Pons (tissue), 1 donor: ENCODE data around the gene MAP3K4.
A peak's percentile ranks its signal among the peaks of the same experiment; 100 is the strongest.
"Not testable (repeated sequence)": the region's sequence is repeated elsewhere in the genome, so short reads cannot be mapped to it uniquely, and the experiment has no call there.

Experiments
- DNase-seq: peaks from one replicate; pipeline ENCODE4 v3.0.0-alpha.2; 2016; ENCODE audit warnings: low spot score

The MAP3K4 gene

GRCh38 chr6:160972594-160972993 is 19.0 kb upstream of the MAP3K4 start:
- DNase-seq, result not testable (repeated sequence)

DNA sequence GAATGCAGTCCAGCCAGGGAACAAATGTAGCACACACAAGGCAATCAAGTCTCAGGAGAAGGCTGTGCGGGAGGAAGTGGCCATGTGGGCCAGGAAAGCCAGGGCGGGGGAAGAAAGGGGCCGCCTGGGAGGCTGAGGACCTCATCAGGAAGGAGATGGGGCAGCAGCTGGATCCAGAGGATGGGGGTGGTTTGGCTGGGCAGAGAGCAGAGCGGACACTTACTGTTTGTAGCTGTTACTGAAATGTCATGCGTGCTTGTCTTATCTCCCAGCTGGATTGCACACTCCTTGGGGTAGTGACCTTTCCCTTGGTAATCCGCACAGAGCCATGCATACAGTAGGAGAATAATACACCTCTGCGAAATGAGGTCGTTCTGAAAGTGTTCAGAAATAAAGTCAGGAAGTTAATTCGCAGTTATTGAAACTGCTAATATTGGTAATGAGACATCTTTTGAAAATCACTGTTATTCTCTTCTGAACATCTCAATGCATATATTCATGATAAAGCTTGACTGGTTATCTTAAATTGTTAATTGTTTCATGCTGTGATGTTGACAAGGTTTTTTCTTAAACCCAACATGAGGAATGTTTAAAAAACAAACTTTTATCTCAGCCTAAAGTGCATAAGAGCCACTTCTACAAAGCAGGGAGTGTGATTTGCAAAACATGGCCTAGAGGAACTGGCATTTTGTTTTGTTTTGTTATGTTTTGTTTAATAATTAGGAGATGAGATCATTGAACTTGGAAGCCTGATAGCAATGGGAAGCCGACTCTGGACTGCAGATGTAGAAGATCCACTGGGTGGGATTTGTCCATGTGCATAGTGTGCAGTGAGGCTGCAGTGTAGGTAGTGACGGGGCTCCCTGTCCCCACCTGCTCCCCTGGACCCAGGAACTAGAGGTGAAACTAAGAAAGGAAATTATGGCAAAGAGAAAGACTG is 18.0 kb upstream of the MAP3K4 start:
- DNase-seq, result no peak

- no peak for DNase-seq
Measured at GRCh38 chr6:160974304-160974771, 17.2 kb upstream of the MAP3K4 start.

DNA sequence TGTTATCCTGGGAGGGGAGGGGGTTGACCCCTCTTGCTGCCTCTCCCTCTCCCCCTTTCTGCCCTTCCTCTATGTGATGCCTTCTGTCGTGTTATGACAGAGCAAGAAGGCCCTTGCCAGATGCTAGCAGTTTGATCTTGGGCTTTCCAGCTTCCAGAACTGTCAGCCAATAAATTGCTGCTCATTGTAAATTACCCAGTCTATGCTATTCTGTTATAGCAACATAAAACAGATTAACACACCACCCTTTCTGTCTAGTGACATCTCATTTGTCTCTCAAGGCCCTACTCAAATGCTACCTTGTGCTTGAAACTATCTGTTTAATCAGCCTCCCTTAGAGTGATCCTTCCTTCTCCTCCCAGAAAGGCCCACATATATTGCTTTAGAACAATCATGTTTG is 16.4 kb upstream of the MAP3K4 start:
- DNase-seq, result no peak

DNA sequence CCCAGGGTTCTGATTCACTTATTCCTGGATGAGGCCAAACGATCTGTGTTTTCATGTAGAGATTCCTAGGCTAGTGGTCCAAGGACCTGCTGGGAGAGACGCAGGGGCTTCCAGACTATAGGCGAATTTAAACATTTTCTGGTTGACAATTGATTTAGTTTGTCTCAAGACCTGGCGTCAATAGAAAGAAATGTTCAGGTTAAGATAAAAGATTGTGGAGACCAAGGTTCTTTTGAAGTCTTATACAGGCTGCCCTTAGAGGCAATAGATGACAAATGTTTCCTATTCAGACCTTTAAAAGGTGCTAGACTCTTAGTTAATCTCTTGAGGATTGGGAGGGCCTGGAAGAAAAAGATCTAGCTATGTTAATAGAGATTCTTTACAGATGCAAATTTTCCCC is 15.6 kb upstream of the MAP3K4 start:
- DNase-seq, result not testable (repeated sequence)

DNA sequence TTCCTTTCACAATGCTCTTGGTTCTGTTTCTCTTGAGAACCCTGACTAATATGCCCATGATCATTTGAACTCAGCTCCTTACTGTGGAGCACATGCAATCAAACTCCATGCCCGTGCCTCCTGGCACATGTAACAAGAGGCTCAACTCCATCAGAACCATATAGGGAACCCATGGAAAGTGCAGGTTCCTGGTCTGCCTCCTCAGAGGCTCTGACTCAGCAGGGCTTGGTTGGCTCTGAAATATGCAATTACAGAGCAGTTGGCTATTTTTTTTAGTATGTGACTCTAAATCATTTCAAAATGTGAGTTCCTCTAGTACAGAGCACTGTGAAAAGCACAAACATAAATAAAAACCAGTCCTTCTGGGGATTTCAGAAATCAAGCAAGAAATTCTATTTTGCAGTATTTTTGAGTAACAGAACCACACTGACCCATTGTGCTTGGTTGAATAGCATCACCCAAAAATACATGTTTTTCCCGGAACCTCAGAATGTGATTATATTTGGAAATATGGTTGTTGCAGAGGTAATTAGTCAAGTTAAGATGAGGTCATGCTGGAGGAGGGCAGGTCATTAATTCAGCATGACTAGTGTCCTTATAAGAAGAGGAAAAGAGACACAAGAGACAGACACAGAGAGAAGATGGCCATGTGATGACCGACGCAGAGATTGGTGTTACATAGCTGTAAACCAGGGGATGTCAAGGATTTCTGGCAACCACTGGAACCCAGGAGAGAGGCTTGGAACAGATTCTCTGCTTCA is 13.2 kb upstream of the MAP3K4 start:
- DNase-seq, result no peak

- DNase-seq, result no peak
Measured at GRCh38 chr6:160979061-160979708, 12.4 kb upstream of the MAP3K4 start.

DNA sequence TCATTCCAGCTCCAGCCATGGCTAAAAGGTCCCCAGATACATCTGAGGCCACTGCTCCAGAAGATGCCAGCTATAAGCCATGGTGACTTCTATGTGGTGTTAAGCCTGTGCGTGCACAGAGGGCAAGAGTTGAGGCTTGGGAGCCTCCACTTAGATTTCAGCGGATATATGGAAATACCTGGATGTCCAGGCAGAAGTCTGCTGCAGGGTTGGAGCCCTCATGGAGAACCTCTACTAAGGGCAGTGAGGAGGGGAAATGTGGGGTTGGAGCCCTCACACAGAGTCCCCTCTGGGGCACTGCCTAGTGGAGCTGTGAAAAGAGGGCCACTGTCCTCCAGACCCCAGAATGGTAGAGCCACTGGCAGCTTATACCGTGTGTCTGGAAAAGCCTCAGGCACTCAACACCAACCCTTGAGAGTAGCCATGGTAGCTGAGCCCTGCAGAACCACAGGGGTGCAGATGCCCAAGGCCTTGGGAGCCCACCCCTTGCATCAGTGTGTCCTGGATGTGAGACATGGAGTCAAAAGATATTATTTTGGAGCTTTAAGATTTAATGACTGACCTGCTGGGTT is 8.1 kb upstream of the MAP3K4 start:
- DNase-seq, result not testable (repeated sequence)

GRCh38 chr6:160986851-160987250 is 4.7 kb upstream of the MAP3K4 start:
- DNase-seq, result peak; percentile 26

DNA sequence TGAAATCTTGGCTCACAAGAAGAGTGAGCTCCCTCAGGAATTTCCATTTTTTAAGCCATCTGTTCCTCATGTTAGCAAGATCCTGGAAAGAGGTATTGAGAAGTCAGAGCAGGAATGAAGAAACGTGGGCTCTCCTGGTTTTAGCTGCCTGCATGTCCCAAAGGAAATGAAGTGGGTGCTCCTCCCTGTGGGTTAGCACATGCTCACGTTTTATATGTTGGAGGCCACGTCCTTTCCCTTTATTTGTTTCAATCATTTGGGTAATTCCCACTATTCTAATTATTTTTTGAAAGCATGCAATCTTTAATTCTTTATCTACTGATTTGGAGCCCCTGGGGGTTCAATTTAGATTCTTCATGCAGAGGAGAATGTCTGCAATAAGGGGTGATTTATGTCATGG is 4.3 kb upstream of the MAP3K4 start:
- DNase-seq, result no peak

DNA sequence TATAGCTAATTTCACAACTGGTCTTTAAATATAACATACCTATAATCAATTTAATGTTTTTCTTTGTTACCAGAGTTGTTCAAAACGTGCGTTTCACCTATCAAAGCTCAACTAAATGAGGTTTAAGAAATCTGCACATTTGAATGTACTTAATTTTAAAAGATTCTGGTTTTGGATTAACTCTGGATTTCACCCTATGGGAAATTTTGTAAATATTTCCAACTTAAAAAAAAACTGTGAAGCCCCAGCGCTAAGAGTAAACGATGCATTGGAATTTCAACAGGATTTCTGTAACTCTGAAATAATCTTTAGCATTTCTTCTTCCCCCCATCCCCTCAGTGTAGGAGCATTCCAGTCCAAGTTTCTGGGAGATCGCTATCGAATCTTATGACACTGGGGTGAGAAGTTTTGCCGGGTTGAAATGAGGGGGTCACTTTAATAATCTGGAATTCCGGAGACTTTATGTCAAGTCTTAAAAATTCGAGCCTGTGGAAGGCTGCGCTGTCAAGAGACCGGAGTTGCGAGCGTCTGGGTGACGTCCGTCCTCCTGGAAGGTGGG is 643 bp upstream of the MAP3K4 start:
- DNase-seq, result peak; percentile 8

- peak; percentile 90 for DNase-seq
Measured at GRCh38 chr6:160992061-160992979, 751 bp downstream of the MAP3K4 start.

- no peak for DNase-seq
Measured at GRCh38 chr6:160992980-160993314, 1.4 kb downstream of the MAP3K4 start.

DNA sequence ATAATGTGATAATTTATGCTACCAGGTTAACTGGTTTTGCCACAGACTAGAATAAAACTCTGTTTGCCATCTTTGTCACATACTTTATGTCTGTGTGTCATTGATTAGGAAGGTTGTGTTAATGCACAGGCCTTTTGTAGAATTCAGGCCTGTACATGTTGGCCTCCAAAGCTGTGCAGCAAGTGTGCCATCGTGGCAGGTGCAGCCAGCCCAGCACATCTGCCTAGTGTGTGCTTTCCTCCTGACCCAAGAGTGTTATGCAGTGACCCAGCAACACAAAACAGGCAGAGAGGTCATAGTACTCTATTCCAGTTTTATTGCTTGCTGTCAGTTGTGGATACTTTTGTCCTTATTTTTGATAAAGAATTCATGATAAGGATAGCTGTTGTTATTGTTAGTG is 3.7 kb downstream of the MAP3K4 start:
- no peak for DNase-seq

DNA sequence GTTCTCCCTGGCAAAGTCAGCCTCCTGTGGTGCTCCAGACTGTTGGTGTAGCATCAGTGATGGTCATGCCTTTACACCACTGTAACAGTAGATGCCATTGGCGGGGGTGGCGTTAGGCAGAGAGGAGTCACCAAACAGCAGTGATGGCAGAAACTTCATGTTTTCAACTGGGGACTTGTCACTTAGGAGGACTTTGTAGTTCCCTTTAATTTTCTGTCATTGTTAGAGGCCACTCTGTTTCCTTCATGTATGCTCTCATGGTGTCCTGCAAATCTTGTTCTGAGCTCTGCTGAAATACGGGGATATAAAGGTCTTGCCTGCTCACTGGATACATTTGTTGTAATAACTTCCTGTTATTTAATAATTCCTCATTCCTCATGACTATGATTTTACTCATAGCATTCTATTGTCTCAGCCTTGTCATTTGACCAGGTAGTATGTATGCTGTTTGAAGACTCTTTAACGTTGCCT is 4.6 kb downstream of the MAP3K4 start:
- DNase-seq, result no peak

GRCh38 chr6:160998217-160998616 is 6.6 kb downstream of the MAP3K4 start:
- no peak for DNase-seq

DNA sequence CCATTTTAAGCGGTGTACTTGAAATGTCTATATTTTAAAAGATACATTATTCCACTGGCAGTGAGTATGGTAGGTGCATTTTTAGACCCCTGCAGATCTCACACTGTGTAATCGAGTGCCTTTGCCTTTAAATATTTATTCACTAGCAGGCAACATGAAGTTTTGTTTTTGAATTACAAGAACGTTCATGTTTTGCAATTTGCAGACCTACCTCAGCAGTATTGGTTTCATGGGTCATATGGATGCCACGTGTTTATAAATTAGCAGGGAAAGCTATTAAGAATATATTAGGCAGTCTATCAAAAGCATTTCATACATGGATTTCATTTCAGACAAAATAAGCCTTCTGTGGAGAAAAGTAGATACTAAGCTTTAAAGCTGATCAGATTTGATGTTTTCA is 7.2 kb downstream of the MAP3K4 start:
- no peak for DNase-seq

GRCh38 chr6:160999516-160999915 is 7.9 kb downstream of the MAP3K4 start:
- DNase-seq, result no peak

- no peak for DNase-seq
Measured at GRCh38 chr6:161000632-161001031, 9.1 kb downstream of the MAP3K4 start.

GRCh38 chr6:161001421-161001820 is 9.9 kb downstream of the MAP3K4 start:
- DNase-seq, result no peak

- no peak for DNase-seq
Measured at GRCh38 chr6:161003336-161003735, 11.8 kb downstream of the MAP3K4 start.
